Caco-2 (cell line): Measurements from ENCODE around the gene RAPGEF3. TPM values are rescaled to one million over a fixed set of nuclear protein-coding genes. Genes with fewer than 3 reads are reported as not detected.

Experiments used
- BruUV-seq: library from RNA; stranded (reverse); fragments of 400-500 nt; replicated peaks from 2 replicates; lab custom pipeline; 2021; lab: Mats Ljungman, UMichigan
- CTCF ChIA-PET: fragments of 300-600 bp; sonication (Branson Sonifier 250); formaldehyde crosslinking; loops from one replicate; lab custom pipeline; 2022; ENCODE audit warnings: antibody characterized with exemption; lab: Charles Lee
- POLR2A ChIA-PET: fragments of 300-600 bp; sonication (Branson Sonifier 250); formaldehyde crosslinking; loops from one replicate; lab custom pipeline; 2022; ENCODE audit warnings: antibody characterized with exemption; lab: Charles Lee
- DNase-seq, 2 experiments: peaks; one replicate each; pipeline versions ENCODE4 v3.0.0 to v3.0.0-alpha.2; 2020 to 2022
- H3K27me3 ChIP-seq: replicated peaks from 2 replicates; pipeline ENCODE4 v1.6.0; 2011; ENCODE audit warnings: low read length; ENCODE audit not compliant: control insufficient read depth, insufficient read depth
- H3K36me3 ChIP-seq: 2 replicates; pipeline ENCODE4 v1.5.1; 2011; ENCODE audit warnings: low read length; ENCODE audit not compliant: control insufficient read depth, insufficient read depth
- H3K4me1 ChIP-seq: fragments of 250-450 bp; sonication (Bioruptor Pico); 2 replicates; pipeline ENCODE4 v1.5.1; 2020; ENCODE audit warnings: mild to moderate bottlenecking
- H3K4me3 ChIP-seq: 2 replicates; pipeline ENCODE4 v1.5.1; 2011; ENCODE audit warnings: low read depth, mild to moderate bottlenecking, control low read depth, low read length
- H3K9me3 ChIP-seq: fragments of 250-450 bp; sonication (Bioruptor Pico); 2 replicates; pipeline ENCODE4 v1.5.1; 2020; ENCODE audit warnings: mild to moderate bottlenecking, moderate library complexity
- H3K27ac Mint-ChIP-seq: one replicate; pipeline ENCODE4 v1.8.0; 2022; ENCODE audit warnings: mixed read lengths; ENCODE audit not compliant: unreplicated experiment
- H3K27me3 Mint-ChIP-seq: one replicate; pipeline ENCODE4 v1.8.0; 2022; ENCODE audit warnings: mixed read lengths; ENCODE audit not compliant: insufficient read depth, unreplicated experiment
- H3K36me3 Mint-ChIP-seq: one replicate; pipeline ENCODE4 v1.8.0; 2022; ENCODE audit warnings: mild to moderate bottlenecking, mixed read lengths; ENCODE audit not compliant: insufficient read depth, unreplicated experiment
- H3K4me1 Mint-ChIP-seq: one replicate; pipeline ENCODE4 v1.8.0; 2022; ENCODE audit warnings: low read depth, mixed read lengths; ENCODE audit not compliant: unreplicated experiment
- H3K4me3 Mint-ChIP-seq: one replicate; pipeline ENCODE4 v1.8.0; 2022; ENCODE audit warnings: mild to moderate bottlenecking, moderate library complexity, mixed read lengths; ENCODE audit not compliant: unreplicated experiment
- H3K9me3 Mint-ChIP-seq: one replicate; pipeline ENCODE4 v1.8.0; 2022; ENCODE audit warnings: mixed read lengths; ENCODE audit not compliant: unreplicated experiment
- CTCF ChIP-seq, 2 experiments: fragments of 200-600 bp in 1 of 2; IDR thresholded peaks; 1 replicate in 1 of 2; 2 replicates in 1 of 2; pipeline versions ENCODE4 v1.5.1 to v1.8.0; 2011 to 2022; ENCODE audit warnings: antibody characterized with exemption in 1 of 2, control low read depth in 1 of 2, inconsistent platforms in 1 of 2, low read depth in 1 of 2, low read length in 1 of 2, mild to moderate bottlenecking in 1 of 2, moderate library complexity in 1 of 2; ENCODE audit not compliant: insufficient read depth in 1 of 2, severe bottlenecking in 1 of 2, unreplicated experiment in 1 of 2
- intact Hi-C: fragments of 100-400 bp; cut with micrococcal nuclease; formaldehyde crosslinking; loops from one replicate; pipeline ENCODE4 v1.10.0; 2022; ENCODE audit not compliant: unreplicated experiment
- total RNA-seq: library from RNA; stranded (reverse); gene quantifications from 2 replicates; pipeline ENCODE4 v1.2.3, GENCODE V29; 2022

Gene RAPGEF3
- total RNA-seq, 1 experiment from 2014 or later = 1.2 TPM

DNA sequence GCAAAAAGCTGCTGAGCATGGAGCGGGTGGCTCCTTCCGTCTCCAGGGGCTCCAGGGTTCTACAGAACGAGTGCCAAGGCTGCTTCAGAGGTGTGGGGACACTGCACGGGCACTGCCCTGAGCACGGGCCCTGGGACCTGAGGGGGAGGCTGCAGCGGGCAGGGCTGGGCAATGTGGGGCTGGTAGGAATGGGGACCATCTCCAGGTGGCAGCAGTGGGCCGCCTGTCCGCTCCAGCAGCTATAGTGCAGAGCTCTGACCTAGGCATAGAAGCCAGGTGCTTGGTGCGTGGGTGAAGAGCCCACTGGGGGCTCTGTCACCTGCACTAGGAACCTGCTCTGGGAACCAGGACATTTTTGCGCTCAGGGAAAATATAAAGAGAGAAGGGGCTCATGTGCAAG is 38.8 kb upstream of the RAPGEF3 start:
- Histone ChIP-seq H3K4me3 (no peak overlapping the region), H3K4me1 (no peaks in the 10 kb centered on the region), H3K27me3 (no peaks in the 10 kb centered on the region), H3K9me3 (no peaks in the 10 kb centered on the region), H3K36me3 (peaks cover 5% of the 10 kb centered on the region)
- peak; percentile 31 to 68 for TF ChIP-seq CTCF (IDR thresholded peaks at IDR 0.05; ENCODE audit: insufficient read depth in 1 of 2, low read depth in 1 of 2, low read length in 1 of 2, severe bottlenecking in 1 of 2, unreplicated experiment in 1 of 2)
- ChIA-PET POLR2A (no interaction called here), CTCF (interaction anchor here (1.0 to 6.2 kb wide), 12 partner anchors 11 to 152 kb away, joined by 3 to 101 read pairs (median 4); partner anchors contain the start of gene VDR)
- DNase-seq = peak in 1 of 2 experiments; percentile 66
- Mint-ChIP-seq H3K36me3 (peaks cover 20% of the 10 kb centered on the region), H3K27ac (no peak overlapping the region), H3K4me3 (no peak overlapping the region), H3K27me3 (no peaks in the 10 kb centered on the region), H3K9me3 (no peaks in the 10 kb centered on the region), H3K4me1 (no peaks in the 10 kb centered on the region)
- intact Hi-C loops = loop anchor here (1.0 to 5.0 kb wide), 3 partner anchors 23 to 165 kb away; partner anchors contain the start of gene TMEM106C
- BruUV-seq = no TSS peak

DNA sequence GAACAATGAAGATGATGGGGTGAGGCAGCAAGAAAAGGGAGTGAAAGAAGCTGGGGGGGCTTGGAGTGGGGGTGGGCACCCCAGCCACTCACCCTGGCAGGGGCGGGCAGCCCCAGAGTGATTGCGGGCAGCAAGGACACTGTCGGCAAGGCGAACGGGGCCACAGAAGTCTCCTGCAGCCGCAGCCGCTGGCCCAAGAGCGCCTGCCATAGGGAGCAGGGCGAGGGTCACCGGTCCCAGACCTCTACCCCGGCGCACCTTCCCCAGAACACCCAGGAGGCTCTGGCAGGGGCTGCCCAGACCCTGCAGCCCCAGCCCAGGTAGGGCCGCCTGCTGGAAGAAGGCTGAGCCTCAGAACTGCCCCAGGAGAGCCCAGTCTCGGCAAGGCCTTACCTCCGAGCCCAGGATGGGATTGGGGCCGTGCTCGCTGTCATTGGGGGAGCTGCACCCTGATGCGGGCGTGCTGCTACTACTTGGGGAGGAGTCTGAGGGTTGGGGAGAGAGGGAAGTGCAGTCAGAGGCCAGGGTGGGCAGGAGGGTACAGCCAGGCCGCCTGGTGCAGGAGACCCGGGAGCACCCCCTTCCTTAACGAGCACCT is 37.2 kb upstream of the RAPGEF3 start:
- no peak for DNase-seq
- TF ChIP-seq CTCF (IDR thresholded peaks at IDR 0.05; ENCODE audit: insufficient read depth in 1 of 2, low read depth in 1 of 2, low read length in 1 of 2, severe bottlenecking in 1 of 2, unreplicated experiment in 1 of 2) = no peak
- intact Hi-C loops = loop anchor here (5.0 kb wide), 1 partner anchor 166 kb away; the partner anchor contains the start of gene TMEM106C
- Histone ChIP-seq H3K36me3 (peaks cover 5% of the 10 kb centered on the region), H3K4me1 (no peaks in the 10 kb centered on the region), H3K4me3 (no peak overlapping the region), H3K9me3 (no peaks in the 10 kb centered on the region), H3K27me3 (no peaks in the 10 kb centered on the region)
- H3K36me3 Mint-ChIP-seq = peaks cover 21% of the 10 kb centered on the region
- CTCF ChIA-PET = interaction anchor here (2.0 to 6.2 kb wide), 3 partner anchors 25 to 43 kb away, joined by 10 to 101 read pairs (median 21); no protein-coding TSS in a partner anchor
- H3K27ac Mint-ChIP-seq = no peak overlapping the region
- H3K4me1 Mint-ChIP-seq = no peaks in the 10 kb centered on the region
- no peaks in the 10 kb centered on the region for H3K9me3 Mint-ChIP-seq
- H3K4me3 Mint-ChIP-seq = no peak overlapping the region
- no TSS peak for BruUV-seq
- H3K27me3 Mint-ChIP-seq = no peaks in the 10 kb centered on the region
- POLR2A ChIA-PET = no interaction called here

- Mint-ChIP-seq H3K27ac (no peak overlapping the region), H3K4me1 (no peaks in the 10 kb centered on the region), H3K36me3 (peaks cover 28% of the 10 kb centered on the region), H3K4me3 (no peak overlapping the region), H3K9me3 (no peaks in the 10 kb centered on the region), H3K27me3 (no peaks in the 10 kb centered on the region)
- ChIA-PET POLR2A (no interaction called here), CTCF (interaction anchor here (1.1 to 6.2 kb wide), 2 partner anchors 40 to 44 kb away, joined by 4 to 101 read pairs; no protein-coding TSS in a partner anchor)
- no peaks in the 10 kb centered on the region for H3K9me3 ChIP-seq
- no peaks in the 10 kb centered on the region for H3K27me3 ChIP-seq
- DNase-seq = no peak
- BruUV-seq = no TSS peak
- intact Hi-C loops = loop anchor here (5.0 kb wide), 1 partner anchor 167 kb away; the partner anchor contains the start of gene TMEM106C
- no peak for TF ChIP-seq CTCF (IDR thresholded peaks at IDR 0.05; ENCODE audit: insufficient read depth in 1 of 2, low read depth in 1 of 2, low read length in 1 of 2, severe bottlenecking in 1 of 2, unreplicated experiment in 1 of 2)
- H3K4me3 ChIP-seq = no peak overlapping the region
- H3K4me1 ChIP-seq = no peaks in the 10 kb centered on the region
- peaks cover 5% of the 10 kb centered on the region for H3K36me3 ChIP-seq
Observed at GRCh38 chr12:47795121-47795813, 36.6 kb upstream of the RAPGEF3 start.
